ENCODE data around the gene PNKP.

Gene PNKP

GRCh38 chr19:49896863-49897621 lies 29.7 kb upstream of the PNKP start, which contains the start of gene IL4I1:
TSS of gene IL4I1 (minus strand) at chr19:49896887. CDS start at chr19:49896160, 727 bp downstream.
- Histone ChIP-seq H3K36me3 (ENCODE audit: control insufficient read depth in 2 of 2, insufficient read depth in 1 of 2, low read length in 2 of 2) (no peaks in the 10 kb centered on the region), H3K9me3 (ENCODE audit: control insufficient read depth, insufficient read depth, low read depth, low read length) (no peaks in the 10 kb centered on the region), H3K4me3 (ENCODE audit: low read depth, low read length) (no peak within 1 kb of the TSS), H3K27ac (ENCODE audit: extremely low read depth, low read depth, low read length) (no peak within 1 kb of the TSS), H3K4me1 (ENCODE audit: control insufficient read depth, insufficient read depth, low read length) (no peaks in the 10 kb centered on the region)
- CTCF ChIA-PET: no interaction called here
- 0 out of 2 replicates have a peak, but pooled peaks have one; percentile 13 for TF ChIP-seq ZNF366 (tag by site-specific recombination; conservative IDR thresholded peaks at IDR 0.05)
- no peak for TF ChIP-seq ZNF843 (tag by site-specific recombination; IDR thresholded peaks at IDR 0.05)
- POLR2A ChIA-PET: no interaction called here

- no peaks in the 10 kb centered on the region for H3K36me3 ChIP-seq (ENCODE audit: control insufficient read depth in 2 of 2, insufficient read depth in 1 of 2, low read length in 2 of 2)
- H3K27ac ChIP-seq (ENCODE audit: extremely low read depth, low read depth, low read length): no peak overlapping the region
These were observed 28.4 kb upstream of the PNKP start for GRCh38 chr19:49895566-49896297.

GRCh38 chr19:49894879-49895565 lies 27.6 kb upstream of the PNKP start:
- Histone ChIP-seq H3K27ac (ENCODE audit: extremely low read depth, low read depth, low read length) (no peak overlapping the region), H3K4me1 (ENCODE audit: control insufficient read depth, insufficient read depth, low read length) (no peaks in the 10 kb centered on the region), H3K4me3 (ENCODE audit: low read depth, low read length) (no peak overlapping the region), H3K9me3 (ENCODE audit: control insufficient read depth, insufficient read depth, low read depth, low read length) (no peaks in the 10 kb centered on the region), H3K36me3 (ENCODE audit: control insufficient read depth in 2 of 2, insufficient read depth in 1 of 2, low read length in 2 of 2) (no peaks in the 10 kb centered on the region)
- ChIA-PET CTCF (interaction anchor here (0.6 kb wide), 1 partner anchor 423 kb away, joined by 6 read pairs; no protein-coding TSS in a partner anchor), POLR2A (no interaction called here)
- TF ChIP-seq ZBTB11 (tag by site-specific recombination; conservative IDR thresholded peaks at IDR 0.05; ENCODE audit: low read depth) (no peak), CTCF (tag by site-specific recombination; IDR thresholded peaks at IDR 0.05) (no peak)

More at GRCh38 chr19:49895566-49896297, 28.4 kb upstream of the PNKP start:
- H3K9me3 ChIP-seq (ENCODE audit: control insufficient read depth, insufficient read depth, low read depth, low read length): no peaks in the 10 kb centered on the region
- H3K4me3 ChIP-seq (ENCODE audit: low read depth, low read length): no peak overlapping the region
- ChIA-PET CTCF (no interaction called here), POLR2A (interaction anchor here (0.6 kb wide), 1 partner anchor 9 kb away, joined by 4 read pairs; no protein-coding TSS in a partner anchor)
- TF ChIP-seq ZNF837 (tag by site-specific recombination; IDR thresholded peaks at IDR 0.05) (no peak), ZNF146 (tag by site-specific recombination; IDR thresholded peaks at IDR 0.05) (no peak), ZNF423 (tag by site-specific recombination; IDR thresholded peaks at IDR 0.05) (no peak)
- H3K4me1 ChIP-seq (ENCODE audit: control insufficient read depth, insufficient read depth, low read length): no peaks in the 10 kb centered on the region

GRCh38 chr19:49894011-49894664 lies 26.8 kb upstream of the PNKP start:
- no peaks in the 10 kb centered on the region for H3K36me3 ChIP-seq (ENCODE audit: control insufficient read depth in 2 of 2, insufficient read depth in 1 of 2, low read length in 2 of 2)
- CTCF ChIA-PET: no interaction called here
- H3K27ac ChIP-seq (ENCODE audit: extremely low read depth, low read depth, low read length): no peak overlapping the region
- H3K9me3 ChIP-seq (ENCODE audit: control insufficient read depth, insufficient read depth, low read depth, low read length): no peaks in the 10 kb centered on the region
- no peak for TF ChIP-seq TRIM28 (IDR thresholded peaks at IDR 0.05; ENCODE audit: borderline replicate concordance, low read length)
- no peak for TF ChIP-seq ZNF521 (tag by site-specific recombination; IDR thresholded peaks at IDR 0.05)
- TF ChIP-seq ZBTB48 (tag by site-specific recombination; IDR thresholded peaks at IDR 0.05): no peak
- TF ChIP-seq GFI1B (tag by site-specific recombination; IDR thresholded peaks at IDR 0.05): no peak
- no peak for TF ChIP-seq RBAK (tag by site-specific recombination; IDR thresholded peaks at IDR 0.05)
- TF ChIP-seq ZNF23 (tag by site-specific recombination; IDR thresholded peaks at IDR 0.05; ENCODE audit: borderline replicate concordance): no peak
- POLR2A ChIA-PET: interaction anchor here (0.7 to 1.0 kb wide), 2 partner anchors 17 to 85 kb away, joined by 3 to 4 read pairs; no protein-coding TSS in a partner anchor
- H3K4me1 ChIP-seq (ENCODE audit: control insufficient read depth, insufficient read depth, low read length): no peaks in the 10 kb centered on the region
- H3K4me3 ChIP-seq (ENCODE audit: low read depth, low read length): no peak overlapping the region

Measured in HEK293 (cell line).